ENCODE measurements around the gene ANKFN1.

The ANKFN1 gene

DNA sequence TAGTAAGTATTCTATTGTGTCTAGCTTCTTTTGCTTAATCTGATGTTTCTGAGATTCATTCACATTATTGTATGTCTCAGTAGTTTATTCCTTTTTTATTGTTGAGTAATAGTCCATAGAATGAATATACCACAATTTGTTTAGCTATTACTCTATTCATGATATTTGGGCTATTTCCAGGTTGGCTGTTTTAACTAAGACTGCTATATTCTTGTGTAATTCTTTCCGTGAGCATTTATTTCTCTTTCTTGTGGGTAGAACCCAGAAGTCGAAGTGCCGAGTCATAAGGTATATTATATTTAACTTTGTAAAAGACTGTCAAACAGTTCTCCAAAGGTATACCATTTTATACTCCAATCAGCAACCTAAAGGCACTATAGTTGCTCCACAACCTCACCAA lies 160.8 kb downstream of the ANKFN1 start:
- H3K27ac Mint-ChIP-seq: no peak overlapping the region
- no peaks in the 10 kb centered on the region for H3K4me1 Mint-ChIP-seq (ENCODE audit: low read depth)
- peaks cover 2% of the 10 kb centered on the region for H3K27me3 Mint-ChIP-seq
- no peak overlapping the region for H3K4me3 Mint-ChIP-seq
- H3K36me3 Mint-ChIP-seq: no peaks in the 10 kb centered on the region
- H3K9me3 Mint-ChIP-seq (ENCODE audit: low read depth): no peaks in the 10 kb centered on the region

- no peak overlapping the region for H3K4me3 Mint-ChIP-seq
- H3K27ac Mint-ChIP-seq: no peak overlapping the region
- H3K4me1 Mint-ChIP-seq (ENCODE audit: low read depth): no peaks in the 10 kb centered on the region
- no peaks in the 10 kb centered on the region for H3K9me3 Mint-ChIP-seq (ENCODE audit: low read depth)
- H3K27me3 Mint-ChIP-seq: no peaks in the 10 kb centered on the region
- no peaks in the 10 kb centered on the region for H3K36me3 Mint-ChIP-seq
Measured at GRCh38 chr17:56314984-56315602, 161.8 kb downstream of the ANKFN1 start.

- H3K9me3 Mint-ChIP-seq (ENCODE audit: low read depth): no peaks in the 10 kb centered on the region
- no peaks in the 10 kb centered on the region for H3K27me3 Mint-ChIP-seq
- H3K27ac Mint-ChIP-seq: no peak overlapping the region
- no peak overlapping the region for H3K4me3 Mint-ChIP-seq
- no peaks in the 10 kb centered on the region for H3K36me3 Mint-ChIP-seq
- no peaks in the 10 kb centered on the region for H3K4me1 Mint-ChIP-seq (ENCODE audit: low read depth)
Measured at GRCh38 chr17:56316604-56317003, 163.3 kb downstream of the ANKFN1 start.

DNA sequence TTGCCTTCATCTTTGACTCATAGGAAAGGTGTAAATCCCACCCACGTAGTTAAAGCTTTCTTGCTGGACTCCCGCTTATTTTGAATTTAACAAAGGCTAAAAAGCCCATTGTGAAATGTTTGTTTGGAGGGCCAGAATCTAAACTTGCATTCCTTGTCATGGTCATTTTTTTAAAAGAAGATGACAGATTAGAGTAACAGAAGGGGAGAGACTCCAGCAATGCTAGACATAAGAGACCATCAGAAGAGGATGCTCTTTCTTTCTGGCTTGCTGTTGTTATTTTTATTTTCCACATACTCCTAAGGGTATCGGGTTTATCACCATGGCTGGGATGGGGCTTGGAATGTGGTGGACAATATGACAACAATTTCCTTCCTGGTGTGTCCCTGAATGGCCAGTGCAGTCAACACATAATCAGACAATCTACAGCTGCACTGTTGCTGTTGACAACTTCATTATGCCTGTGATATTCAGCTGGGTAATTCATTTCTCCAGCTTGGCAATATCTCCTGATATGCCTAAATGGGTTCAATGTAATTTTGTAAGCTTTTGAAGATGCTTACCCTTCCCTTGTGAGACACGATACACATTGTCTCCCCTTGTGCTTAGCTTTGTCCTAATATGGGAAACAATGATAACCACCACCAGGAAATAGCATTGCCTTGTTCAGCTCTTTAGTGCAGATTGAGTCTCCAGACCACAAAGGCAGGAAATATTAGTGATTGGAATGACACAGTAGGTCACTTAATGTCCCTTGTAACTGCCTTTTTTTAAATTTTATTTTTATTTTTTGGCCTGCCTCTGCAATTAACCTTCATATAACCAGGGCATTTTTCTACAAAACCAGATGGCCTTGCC lies 164.3 kb downstream of the ANKFN1 start:
- Mint-ChIP-seq H3K4me1 (ENCODE audit: low read depth) (no peaks in the 10 kb centered on the region), H3K36me3 (no peaks in the 10 kb centered on the region), H3K4me3 (no peak overlapping the region), H3K27me3 (peaks cover 3% of the 10 kb centered on the region), H3K27ac (no peak overlapping the region), H3K9me3 (ENCODE audit: low read depth) (no peaks in the 10 kb centered on the region)

DNA sequence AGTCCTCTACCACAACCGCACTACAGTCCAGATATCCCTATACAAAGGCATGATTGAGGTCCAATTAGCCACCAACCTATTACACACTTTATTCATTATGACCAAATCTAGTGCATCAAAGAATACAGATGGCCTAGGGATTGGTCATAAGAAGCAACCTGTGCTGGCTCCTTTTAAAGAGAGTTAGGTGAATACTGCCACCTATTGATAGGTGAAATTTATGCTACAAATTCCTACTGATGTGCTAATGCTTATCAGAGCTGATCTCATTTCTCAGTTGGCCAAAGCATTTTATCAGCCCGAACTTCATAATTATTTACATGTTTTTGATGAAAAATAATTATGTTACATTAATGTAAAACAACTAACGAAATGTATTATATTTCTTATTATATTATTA lies 166.3 kb downstream of the ANKFN1 start:
- Mint-ChIP-seq H3K27me3 (peaks cover 3% of the 10 kb centered on the region), H3K4me3 (no peak overlapping the region), H3K27ac (no peak overlapping the region), H3K9me3 (ENCODE audit: low read depth) (no peaks in the 10 kb centered on the region), H3K36me3 (no peaks in the 10 kb centered on the region), H3K4me1 (ENCODE audit: low read depth) (no peaks in the 10 kb centered on the region)

DNA sequence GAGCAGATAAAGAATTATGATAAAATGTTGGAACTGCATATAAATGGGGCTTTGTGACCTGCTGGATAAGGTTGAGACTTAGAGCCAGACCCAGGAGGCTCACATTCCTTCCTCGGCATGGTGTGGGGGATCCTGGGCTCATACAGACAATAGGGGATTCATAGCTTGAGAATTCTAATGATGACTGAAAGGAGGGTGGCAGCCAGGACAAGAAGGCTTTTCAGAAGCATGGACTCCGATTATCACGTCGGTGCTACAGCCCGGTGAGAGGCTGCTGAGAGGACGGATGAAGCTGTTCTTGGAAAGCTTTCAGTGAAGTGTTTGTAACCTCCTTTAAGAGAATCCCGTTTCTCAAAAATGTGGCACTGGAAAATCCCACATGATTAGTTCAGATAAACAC lies 167.2 kb downstream of the ANKFN1 start:
- no peaks in the 10 kb centered on the region for H3K9me3 Mint-ChIP-seq (ENCODE audit: low read depth)

DNA sequence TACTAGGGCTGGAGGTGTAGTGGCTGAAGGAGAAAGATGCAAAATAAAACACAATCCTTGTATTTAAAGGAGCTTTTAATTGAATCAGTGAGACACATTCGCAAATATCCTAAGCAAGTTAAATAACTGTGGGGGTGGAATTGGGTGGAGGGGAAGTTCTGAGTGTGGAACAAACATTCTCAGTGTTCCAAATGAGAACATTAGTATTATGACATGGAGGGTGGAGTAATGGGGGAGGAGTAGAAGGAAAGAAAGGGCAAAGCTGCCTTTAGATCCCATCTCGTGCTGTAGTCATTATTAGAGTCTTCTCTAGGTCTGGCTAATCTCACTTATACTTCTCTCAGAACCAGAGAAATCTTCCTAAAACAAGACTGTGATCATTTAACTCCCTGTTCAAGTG lies 169.7 kb downstream of the ANKFN1 start:
- H3K4me1 Mint-ChIP-seq (ENCODE audit: low read depth): no peaks in the 10 kb centered on the region
- H3K27ac Mint-ChIP-seq: no peak overlapping the region
- no peak overlapping the region for H3K4me3 Mint-ChIP-seq
- peaks cover 3% of the 10 kb centered on the region for H3K27me3 Mint-ChIP-seq
- no peaks in the 10 kb centered on the region for H3K9me3 Mint-ChIP-seq (ENCODE audit: low read depth)
- no peaks in the 10 kb centered on the region for H3K36me3 Mint-ChIP-seq

More for the DNA sequence above, 167.2 kb downstream of the ANKFN1 start:
- H3K4me3 Mint-ChIP-seq: no peak overlapping the region
- H3K4me1 Mint-ChIP-seq (ENCODE audit: low read depth): no peaks in the 10 kb centered on the region
- peaks cover 3% of the 10 kb centered on the region for H3K27me3 Mint-ChIP-seq
- no peak overlapping the region for H3K27ac Mint-ChIP-seq
- H3K36me3 Mint-ChIP-seq: no peaks in the 10 kb centered on the region

DNA sequence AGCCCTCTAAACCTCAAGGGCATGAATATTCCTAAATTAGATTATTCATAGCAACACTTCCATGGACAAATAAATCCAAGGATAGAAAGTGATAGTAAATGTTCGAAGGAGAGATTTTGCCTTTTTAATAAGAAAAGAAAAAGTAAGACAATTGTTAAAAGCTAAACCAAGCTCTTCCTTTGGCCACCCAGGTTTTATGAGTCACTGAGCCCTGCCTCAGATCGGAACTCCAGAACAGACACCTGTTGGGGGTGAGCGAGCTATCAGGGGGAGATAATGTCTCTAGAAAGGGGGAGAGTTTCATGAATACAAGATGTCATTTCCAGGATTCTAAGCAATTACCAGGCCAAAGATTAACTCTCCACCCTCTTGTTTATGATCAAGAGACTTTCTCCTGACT lies 171.4 kb downstream of the ANKFN1 start:
- H3K9me3 Mint-ChIP-seq (ENCODE audit: low read depth): no peaks in the 10 kb centered on the region
- no peak overlapping the region for H3K4me3 Mint-ChIP-seq
- H3K36me3 Mint-ChIP-seq: no peaks in the 10 kb centered on the region
- peaks cover 3% of the 10 kb centered on the region for H3K27me3 Mint-ChIP-seq
- H3K27ac Mint-ChIP-seq: no peak overlapping the region
- no peaks in the 10 kb centered on the region for H3K4me1 Mint-ChIP-seq (ENCODE audit: low read depth)

DNA sequence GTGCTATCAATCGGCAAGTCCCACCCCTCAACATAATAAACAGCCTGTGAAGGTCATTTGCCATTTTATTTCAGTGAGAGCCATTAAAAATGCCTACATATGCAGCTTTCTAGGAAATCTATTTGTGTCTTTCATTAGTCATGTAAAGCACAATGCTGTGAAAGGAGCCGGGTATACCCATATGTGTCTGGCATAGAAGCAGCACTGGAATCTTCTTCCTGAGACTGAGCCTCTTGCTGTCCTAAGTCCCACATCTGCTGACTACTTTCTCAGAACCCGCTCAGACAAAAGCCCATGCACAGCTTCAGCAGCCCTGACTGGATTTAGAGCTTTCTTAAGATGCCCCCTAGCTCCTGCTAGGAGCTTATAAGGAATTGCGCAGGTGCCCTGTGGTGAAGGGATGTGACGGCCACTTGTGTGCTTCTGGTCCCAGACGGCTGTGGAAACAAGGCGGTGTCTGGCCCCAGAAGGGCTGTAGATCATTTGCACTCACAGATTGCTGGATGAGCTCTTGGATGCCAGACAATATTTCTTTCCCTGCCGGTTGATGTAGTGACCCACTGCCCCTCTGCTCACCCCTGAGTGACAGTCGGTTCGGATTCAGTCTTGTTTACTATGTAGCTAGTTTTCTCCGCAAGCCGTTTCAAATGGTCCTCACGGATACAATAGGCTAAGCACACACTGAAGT lies 172.2 kb downstream of the ANKFN1 start:
- Mint-ChIP-seq H3K9me3 (ENCODE audit: low read depth) (no peaks in the 10 kb centered on the region), H3K36me3 (no peaks in the 10 kb centered on the region), H3K4me3 (no peak overlapping the region), H3K4me1 (ENCODE audit: low read depth) (no peaks in the 10 kb centered on the region), H3K27ac (no peak overlapping the region), H3K27me3 (peaks cover 3% of the 10 kb centered on the region)

GRCh38 chr17:56326001-56326359 lies 172.7 kb downstream of the ANKFN1 start:
- no peak overlapping the region for H3K4me3 Mint-ChIP-seq
- H3K4me1 Mint-ChIP-seq (ENCODE audit: low read depth): no peaks in the 10 kb centered on the region
- H3K27ac Mint-ChIP-seq: no peak overlapping the region
- H3K27me3 Mint-ChIP-seq: peaks cover 3% of the 10 kb centered on the region
- no peaks in the 10 kb centered on the region for H3K9me3 Mint-ChIP-seq (ENCODE audit: low read depth)
- H3K36me3 Mint-ChIP-seq: no peaks in the 10 kb centered on the region

GRCh38 chr17:56347639-56348038 lies 194.4 kb downstream of the ANKFN1 start:
- H3K36me3 Mint-ChIP-seq: peaks cover 2% of the 10 kb centered on the region
- H3K27ac Mint-ChIP-seq: no peak overlapping the region
- H3K4me1 Mint-ChIP-seq (ENCODE audit: low read depth): no peaks in the 10 kb centered on the region
- no peak overlapping the region for H3K4me3 Mint-ChIP-seq
- H3K27me3 Mint-ChIP-seq: peaks cover 20% of the 10 kb centered on the region
- H3K9me3 Mint-ChIP-seq (ENCODE audit: low read depth): peaks cover 9% of the 10 kb centered on the region

DNA sequence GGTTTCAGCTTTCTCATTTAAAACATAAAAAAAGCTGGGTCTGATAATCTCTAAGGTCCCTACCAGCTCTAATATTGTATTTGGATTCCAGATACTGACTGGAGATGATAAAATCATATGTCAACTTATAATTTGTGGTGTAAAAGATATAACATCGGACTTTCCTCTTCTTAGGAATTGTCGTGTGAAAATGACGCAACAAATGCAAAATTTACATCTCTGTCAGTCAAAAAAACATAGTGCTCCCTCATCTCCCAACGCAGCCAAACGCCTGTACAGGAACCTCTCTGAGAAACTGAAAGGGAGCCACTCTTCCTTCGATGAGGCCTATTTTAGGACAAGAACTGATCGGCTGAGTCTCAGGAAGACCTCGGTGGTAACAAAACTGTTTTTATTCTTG lies 197.3 kb downstream of the ANKFN1 start:
- Mint-ChIP-seq H3K27ac (no peak overlapping the region), H3K36me3 (no peaks in the 10 kb centered on the region), H3K27me3 (peaks cover 7% of the 10 kb centered on the region), H3K4me3 (no peak overlapping the region), H3K9me3 (ENCODE audit: low read depth) (no peaks in the 10 kb centered on the region), H3K4me1 (ENCODE audit: low read depth) (no peaks in the 10 kb centered on the region)

DNA sequence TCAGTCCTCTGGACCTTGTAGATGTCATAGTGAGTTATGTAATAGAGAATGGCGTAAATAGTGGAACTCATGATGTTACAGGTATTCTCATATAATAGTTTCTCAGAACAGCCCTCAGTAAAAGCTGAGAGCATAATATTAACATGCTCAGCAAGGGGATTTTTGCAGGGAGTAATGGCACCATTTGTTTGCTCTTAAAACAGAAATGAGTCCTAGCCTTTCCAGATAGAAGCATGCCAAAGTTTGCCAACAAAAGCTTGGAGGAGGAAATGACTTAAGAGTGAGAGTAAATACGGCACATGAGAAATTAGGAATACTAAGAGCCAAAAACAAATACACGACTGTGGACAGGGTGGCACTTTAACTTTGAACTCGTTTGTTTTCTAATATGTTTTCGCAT lies 198.4 kb downstream of the ANKFN1 start:
- no peaks in the 10 kb centered on the region for H3K36me3 Mint-ChIP-seq
- peaks cover 6% of the 10 kb centered on the region for H3K27me3 Mint-ChIP-seq
- H3K4me1 Mint-ChIP-seq (ENCODE audit: low read depth): no peaks in the 10 kb centered on the region
- H3K4me3 Mint-ChIP-seq: no peak overlapping the region
- H3K9me3 Mint-ChIP-seq (ENCODE audit: low read depth): no peaks in the 10 kb centered on the region
- H3K27ac Mint-ChIP-seq: no peak overlapping the region

DNA sequence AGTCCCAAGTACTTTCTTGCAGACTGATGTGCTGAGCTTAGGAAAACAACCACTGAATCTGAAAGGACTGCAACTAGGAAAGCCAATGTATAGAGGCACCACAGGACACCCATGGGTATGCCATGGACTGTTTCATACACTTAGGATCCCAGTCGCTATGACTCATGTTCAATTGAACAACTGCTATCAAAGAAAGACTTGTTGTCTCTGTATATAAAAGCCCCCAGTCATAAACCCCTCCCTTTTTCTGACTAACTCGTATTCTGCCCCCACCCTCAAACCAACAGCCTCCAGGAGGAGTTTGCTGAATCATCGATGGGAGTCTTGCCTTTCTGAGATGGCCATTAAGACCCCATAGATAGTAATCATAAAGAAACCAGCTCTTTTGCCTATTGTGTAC lies 205.4 kb downstream of the ANKFN1 start:
- Mint-ChIP-seq H3K4me3 (no peak overlapping the region), H3K27me3 (peaks cover 6% of the 10 kb centered on the region), H3K36me3 (no peaks in the 10 kb centered on the region), H3K27ac (no peak overlapping the region), H3K4me1 (ENCODE audit: low read depth) (no peaks in the 10 kb centered on the region), H3K9me3 (ENCODE audit: low read depth) (no peaks in the 10 kb centered on the region)

DNA sequence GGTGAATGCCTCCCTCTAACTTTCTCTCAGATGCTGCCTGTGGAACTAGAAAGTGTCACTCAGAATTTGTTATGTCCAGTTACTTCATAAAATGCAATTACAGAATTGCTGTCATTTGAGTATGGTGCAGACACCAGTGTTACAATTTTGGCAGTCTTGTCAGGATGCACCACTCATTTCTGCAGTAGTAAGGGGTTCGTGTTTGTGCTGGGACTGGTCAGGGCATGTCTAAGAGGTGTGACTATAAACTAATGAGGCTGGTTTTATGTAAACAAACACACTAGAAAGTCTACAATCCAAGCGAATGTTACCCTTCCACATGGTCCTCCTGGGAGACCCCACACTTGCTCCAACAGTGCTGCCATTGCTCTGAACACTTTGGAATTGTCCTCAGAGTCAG lies 206.2 kb downstream of the ANKFN1 start:
- Mint-ChIP-seq H3K27me3 (peaks cover 6% of the 10 kb centered on the region), H3K4me1 (ENCODE audit: low read depth) (no peaks in the 10 kb centered on the region), H3K4me3 (no peak overlapping the region), H3K27ac (no peak overlapping the region), H3K36me3 (no peaks in the 10 kb centered on the region), H3K9me3 (ENCODE audit: low read depth) (no peaks in the 10 kb centered on the region)

Measured in activated naive CD8-positive, alpha-beta T cell (primary cell).